ENCODE data around the gene TNFRSF25.
A peak's percentile ranks its signal among the peaks of the same experiment; 100 is the strongest.

Gene TNFRSF25

DNA sequence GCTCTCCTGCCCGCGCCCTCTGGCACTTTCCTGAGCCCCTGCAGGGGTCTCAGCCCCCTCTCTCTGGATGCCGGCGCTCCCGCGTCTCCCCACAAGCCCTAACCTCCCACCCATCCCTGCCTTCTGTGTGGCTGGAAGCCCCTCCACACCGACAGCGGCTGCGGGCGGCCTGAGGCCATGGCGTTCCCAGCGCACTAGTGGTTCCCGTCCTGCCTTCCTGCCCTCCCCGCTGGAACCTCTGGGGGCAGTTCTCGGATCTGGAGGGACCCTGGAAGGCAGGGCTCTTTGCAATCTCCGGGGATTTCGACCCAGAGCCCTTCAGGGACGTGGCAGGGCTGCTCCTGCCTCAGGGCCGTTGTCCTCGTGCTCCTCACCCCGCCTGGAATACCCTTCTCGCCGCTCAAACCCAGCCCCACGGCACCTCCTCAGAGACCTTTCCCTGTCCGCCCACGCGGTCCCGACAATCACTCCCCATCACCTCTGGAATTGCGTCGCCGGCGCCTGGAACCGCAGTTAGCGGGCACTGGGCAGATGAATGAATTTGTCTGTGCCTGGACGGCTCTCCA lies 41.9 kb downstream of the TNFRSF25 start:
- no peak for DNase-seq (ENCODE audit: low read depth in 1 of 2, low spot score in 1 of 2)
- in situ Hi-C loops (cut with HindIII; ENCODE audit: low pct_unique_long_range_greater_than_20kb, low sequenced_read_pairs): no loop called here
- TF ChIP-seq JUND (IDR thresholded peaks at IDR 0.05; ENCODE audit: low read depth): no peak

DNA sequence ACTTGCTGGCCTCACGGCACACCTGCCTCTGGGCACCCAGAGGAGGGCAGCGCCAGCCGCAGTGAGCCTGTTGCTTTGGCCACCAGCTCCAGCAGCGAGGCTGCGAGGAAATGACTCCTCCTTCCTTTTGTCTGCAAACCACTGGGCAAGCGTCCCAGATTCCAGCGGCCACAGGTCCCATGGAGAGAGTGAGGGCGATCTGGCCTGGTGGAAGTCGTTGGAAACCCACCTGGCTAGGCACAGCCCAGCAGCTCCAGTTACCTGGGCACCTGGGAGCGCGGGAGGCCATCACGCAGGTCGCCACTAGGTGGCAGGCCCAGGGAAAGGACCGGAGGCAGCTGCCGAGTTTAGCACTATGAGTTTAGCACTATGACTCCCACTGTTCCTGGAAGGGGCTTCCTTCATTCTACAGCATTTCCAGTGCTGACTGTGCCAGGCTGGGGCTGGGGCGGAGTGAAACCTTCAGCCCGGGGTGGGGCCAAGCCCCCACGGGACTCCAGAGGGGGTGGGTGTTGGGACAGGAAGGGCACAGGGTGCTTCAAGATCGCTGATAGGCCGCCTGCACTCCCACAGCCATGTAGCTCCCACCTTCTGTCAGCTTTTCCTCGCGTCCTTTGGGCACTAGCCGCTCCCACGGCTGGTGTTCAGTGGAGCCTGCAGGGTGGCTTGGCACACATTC lies 42.5 kb downstream of the TNFRSF25 start:
- in situ Hi-C loops (cut with HindIII; ENCODE audit: low pct_unique_long_range_greater_than_20kb, low sequenced_read_pairs): no loop called here
- TF ChIP-seq JUND (IDR thresholded peaks at IDR 0.05; ENCODE audit: low read depth): no peak
- peak; percentile 80 to 82 for DNase-seq (ENCODE audit: low read depth in 1 of 2, low spot score in 1 of 2)

DNA sequence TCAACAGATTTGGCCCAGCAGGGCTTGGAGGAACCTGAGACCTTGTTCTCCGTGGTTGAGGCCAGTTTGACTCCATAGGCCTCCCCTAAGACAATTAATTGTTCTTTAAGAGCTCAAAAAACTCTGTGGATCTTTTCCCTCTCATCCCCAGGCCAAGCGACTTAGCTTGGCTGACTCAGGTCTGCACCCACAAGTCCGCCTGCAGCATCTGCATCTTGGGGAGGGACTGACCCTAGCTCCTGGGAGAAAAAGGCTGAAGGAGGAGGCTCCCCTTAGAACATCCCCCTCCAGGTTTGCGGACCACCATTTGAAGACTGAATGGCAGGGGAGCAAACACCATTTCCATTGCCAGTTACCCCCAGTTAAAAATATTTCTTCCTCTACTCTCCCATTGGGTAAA lies 44.7 kb downstream of the TNFRSF25 start:
- no peak for TF ChIP-seq JUND (IDR thresholded peaks at IDR 0.05; ENCODE audit: low read depth)
- no peak for DNase-seq (ENCODE audit: low read depth in 1 of 2, low spot score in 1 of 2)
- in situ Hi-C loops (cut with HindIII; ENCODE audit: low pct_unique_long_range_greater_than_20kb, low sequenced_read_pairs): no loop called here

DNA sequence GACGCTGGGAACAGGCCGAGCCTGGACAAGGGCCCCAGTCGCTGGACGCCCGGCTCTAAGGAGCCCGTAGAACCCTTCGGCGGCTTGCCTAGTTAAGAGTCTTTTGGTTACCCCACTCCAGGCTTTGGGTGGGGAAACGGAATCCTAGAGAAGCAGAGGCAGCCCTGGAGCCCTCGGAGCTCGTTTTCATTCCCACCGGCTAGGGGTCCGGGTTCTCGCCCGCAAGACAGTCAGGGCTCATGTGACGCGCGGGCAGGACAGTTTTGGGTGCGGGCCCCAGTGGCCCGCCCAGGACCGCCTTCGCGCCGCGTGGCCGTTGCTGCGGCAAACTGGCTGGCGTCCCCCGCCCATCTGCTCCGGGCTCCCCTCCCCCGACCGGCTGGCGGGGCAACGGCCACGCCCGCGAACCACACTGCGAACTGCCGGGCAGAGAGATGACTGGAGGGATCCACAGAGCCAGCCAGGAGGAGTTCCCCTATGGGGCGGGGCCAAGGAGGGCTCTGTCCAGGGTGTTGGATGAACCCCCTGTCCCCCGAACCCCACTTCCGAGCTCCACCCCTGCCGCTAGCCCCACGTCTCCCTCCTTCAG lies 45.4 kb downstream of the TNFRSF25 start:
- DNase-seq (ENCODE audit: low read depth in 1 of 2, low spot score in 1 of 2): no peak
- in situ Hi-C loops (cut with HindIII; ENCODE audit: low pct_unique_long_range_greater_than_20kb, low sequenced_read_pairs): no loop called here

DNA sequence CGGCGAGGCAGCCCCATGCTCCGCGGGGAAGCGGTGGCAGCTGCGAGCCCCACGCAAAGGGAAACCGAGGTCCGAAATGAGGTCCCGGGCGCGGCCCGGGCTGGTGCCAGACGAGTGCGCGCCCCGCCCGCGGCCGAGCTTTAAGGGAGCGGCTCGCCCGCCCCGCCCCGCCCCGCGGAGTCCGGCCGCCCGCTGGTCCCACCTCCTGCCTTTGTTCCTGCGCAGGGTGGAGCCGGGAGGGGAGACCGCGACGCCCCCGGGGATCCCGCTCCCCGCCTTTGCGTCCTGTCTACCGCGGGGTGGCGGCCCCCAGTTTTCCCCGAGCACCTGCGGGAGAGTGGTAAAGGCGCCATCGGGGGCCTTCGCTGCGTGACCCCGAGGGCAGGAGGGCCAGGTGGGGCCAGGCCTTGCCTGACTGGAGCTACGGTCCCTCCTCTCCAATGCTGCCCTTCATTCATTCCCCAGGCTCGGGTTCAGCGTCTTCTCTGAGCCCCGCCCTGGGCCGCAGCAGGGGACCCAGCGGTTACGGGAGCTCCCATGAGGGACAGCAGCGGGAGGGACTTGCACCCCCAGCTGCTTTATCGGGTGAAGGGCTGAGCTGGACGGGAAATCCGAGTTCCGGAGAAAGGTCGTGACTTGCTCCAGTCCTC lies 46.0 kb downstream of the TNFRSF25 start, which contains the start of gene HES2:
Gene HES2, minus strand, starts transcription at position 116 of the 650 bp plus-strand sequence. Its CDS starts 99 bp downstream, at position 17.
- DNase-seq (ENCODE audit: low read depth in 1 of 2, low spot score in 1 of 2): peak; percentile 65 to 85
- no peak for TF ChIP-seq JUND (IDR thresholded peaks at IDR 0.05; ENCODE audit: low read depth)
- in situ Hi-C loops (cut with HindIII; ENCODE audit: low pct_unique_long_range_greater_than_20kb, low sequenced_read_pairs): no loop called here

More for the DNA sequence above, 45.4 kb downstream of the TNFRSF25 start:
- TF ChIP-seq JUND (IDR thresholded peaks at IDR 0.05; ENCODE audit: low read depth): no peak

DNA sequence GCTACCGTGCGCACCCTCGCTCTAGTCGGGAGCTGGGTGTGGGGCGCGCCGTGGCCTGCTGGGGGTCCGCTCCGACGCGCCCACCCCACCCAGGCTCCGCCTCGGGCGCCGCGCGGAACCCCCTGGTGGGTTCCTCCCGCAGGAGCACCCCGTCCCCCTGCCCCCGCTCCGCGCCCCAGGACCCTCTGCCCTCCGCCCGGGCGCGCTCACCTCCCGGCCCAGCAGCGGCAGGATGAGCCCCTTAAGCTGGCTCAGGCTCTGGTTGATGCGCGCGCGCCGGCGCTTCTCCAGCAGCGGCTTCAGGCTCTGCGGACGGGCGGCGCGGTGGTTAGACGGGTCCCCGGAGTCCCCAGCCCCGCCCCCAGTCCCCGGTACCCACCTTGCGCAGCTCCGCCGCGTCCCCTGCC lies 46.6 kb downstream of the TNFRSF25 start:
- DNase-seq (ENCODE audit: low read depth in 1 of 2, low spot score in 1 of 2): no peak
- TF ChIP-seq JUND (IDR thresholded peaks at IDR 0.05; ENCODE audit: low read depth): no peak
- in situ Hi-C loops (cut with HindIII; ENCODE audit: low pct_unique_long_range_greater_than_20kb, low sequenced_read_pairs): no loop called here

DNA sequence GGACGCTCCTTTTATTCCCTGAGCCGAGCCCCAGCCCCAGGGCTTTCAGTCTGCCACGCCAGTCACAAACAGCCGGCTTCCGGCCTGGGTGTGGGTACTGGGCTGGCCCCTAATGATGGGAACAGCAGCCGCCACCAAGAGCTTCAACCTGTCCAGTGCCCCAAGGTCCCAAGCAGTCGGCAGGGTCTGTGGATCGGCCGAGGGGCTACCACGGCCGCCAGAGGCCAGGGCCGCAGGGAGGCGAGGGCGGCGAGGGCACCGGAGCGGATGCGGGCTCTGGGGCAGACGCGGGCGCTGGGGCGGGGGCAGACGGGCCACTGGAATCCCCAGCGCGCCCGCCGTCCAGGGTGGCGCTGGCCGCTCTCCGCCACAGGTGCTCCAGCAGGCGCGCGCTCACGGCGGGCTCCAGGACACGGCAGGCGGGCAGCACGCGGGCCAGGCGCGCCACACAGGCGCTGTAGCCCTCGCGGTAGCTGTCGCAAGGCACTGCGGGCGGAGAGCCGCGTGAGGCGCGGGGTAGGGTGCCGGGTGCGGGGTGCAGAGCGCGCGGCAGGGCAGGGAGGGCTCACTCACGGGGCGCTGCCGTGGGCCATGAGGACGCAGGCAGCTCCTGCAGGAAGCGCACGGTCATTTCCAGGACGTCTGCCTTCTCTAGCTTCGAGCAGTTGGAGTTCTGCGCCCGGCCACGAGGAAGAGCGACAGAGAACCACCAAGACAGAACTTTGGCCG lies 47.1 kb downstream of the TNFRSF25 start:
- DNase-seq (ENCODE audit: low read depth in 1 of 2, low spot score in 1 of 2): no peak
- in situ Hi-C loops (cut with HindIII; ENCODE audit: low pct_unique_long_range_greater_than_20kb, low sequenced_read_pairs): no loop called here
- TF ChIP-seq JUND (IDR thresholded peaks at IDR 0.05; ENCODE audit: low read depth): no peak

DNA sequence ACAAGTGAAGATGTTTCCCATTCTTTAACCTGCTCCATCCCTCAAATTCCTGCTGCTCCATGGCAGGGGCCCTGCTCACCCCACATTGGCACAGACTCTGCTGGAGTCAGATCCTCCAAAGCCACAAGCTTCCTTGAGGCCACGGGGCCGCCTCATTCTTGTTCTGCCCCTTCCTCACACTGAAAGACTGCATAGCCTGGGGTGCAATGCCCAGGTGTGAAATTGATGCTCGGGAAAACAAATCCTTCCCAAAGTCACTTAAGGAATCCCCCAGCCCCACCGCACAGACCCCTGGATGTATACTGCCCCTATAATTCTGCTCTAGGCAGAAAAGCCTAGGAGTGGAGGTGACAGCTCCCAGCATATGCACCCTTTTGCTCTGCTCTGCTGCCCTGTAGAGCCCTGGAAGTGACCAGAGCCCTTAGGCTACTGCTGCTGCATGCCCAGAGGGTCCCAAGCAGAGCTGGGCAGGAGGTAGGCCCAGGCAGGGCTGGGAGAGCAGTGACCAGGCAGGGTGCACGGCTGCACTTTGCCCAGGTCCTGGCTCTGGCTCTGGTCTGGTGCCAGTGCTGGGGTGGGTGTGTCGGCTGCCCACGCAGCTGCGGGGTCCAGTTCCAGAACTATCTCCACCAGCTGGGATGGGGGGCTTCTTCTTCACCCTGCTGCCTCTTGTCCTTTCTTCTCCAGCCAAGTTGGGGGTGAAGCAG lies 47.9 kb downstream of the TNFRSF25 start:
- TF ChIP-seq JUND (IDR thresholded peaks at IDR 0.05; ENCODE audit: low read depth): no peak
- in situ Hi-C loops (cut with HindIII; ENCODE audit: low pct_unique_long_range_greater_than_20kb, low sequenced_read_pairs): no loop called here
- DNase-seq (ENCODE audit: low read depth in 1 of 2, low spot score in 1 of 2): no peak

DNA sequence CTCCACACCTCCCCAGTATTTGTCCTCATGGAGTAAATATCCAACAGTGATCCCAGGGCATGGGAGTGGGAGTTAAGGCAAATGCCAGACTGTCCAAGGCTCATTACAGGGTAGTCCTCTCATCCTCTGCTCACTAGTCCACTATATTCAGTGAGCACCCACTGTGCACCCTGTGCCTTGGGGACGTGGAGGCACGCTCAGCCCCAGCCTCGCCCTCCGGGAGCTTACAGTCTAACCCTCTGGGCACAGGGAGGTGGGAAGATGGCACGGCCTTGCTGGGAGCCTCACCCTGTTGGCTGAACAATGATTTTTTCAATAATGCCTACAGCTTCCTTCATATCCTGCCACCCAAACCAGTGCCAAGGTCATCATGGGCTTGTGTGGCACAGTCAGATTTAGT lies 49.1 kb downstream of the TNFRSF25 start:
- in situ Hi-C loops (cut with HindIII; ENCODE audit: low pct_unique_long_range_greater_than_20kb, low sequenced_read_pairs): no loop called here
- no peak for TF ChIP-seq JUND (IDR thresholded peaks at IDR 0.05; ENCODE audit: low read depth)
- no peak for DNase-seq (ENCODE audit: low read depth in 1 of 2, low spot score in 1 of 2)

DNA sequence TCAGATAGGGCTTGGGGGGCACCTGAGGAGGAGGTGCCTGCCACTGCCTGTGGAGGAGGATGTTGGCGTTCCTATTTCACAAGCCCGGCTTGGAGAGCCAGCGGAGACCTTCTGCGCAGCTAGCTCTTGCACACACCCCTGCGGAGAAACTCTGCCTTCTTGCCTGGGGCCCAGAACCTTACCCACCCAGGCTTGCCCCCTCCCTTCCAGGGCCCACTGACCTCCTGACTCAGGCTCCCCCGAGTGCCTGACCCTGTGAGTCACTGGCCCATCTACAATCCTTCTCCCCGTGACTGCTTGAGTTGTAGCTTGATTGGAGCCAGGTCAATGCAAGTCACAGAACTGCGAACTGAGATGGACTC lies 49.7 kb downstream of the TNFRSF25 start:
- in situ Hi-C loops (cut with HindIII; ENCODE audit: low pct_unique_long_range_greater_than_20kb, low sequenced_read_pairs): no loop called here
- no peak for TF ChIP-seq JUND (IDR thresholded peaks at IDR 0.05; ENCODE audit: low read depth)
- no peak for DNase-seq (ENCODE audit: low read depth in 1 of 2, low spot score in 1 of 2)

DNA sequence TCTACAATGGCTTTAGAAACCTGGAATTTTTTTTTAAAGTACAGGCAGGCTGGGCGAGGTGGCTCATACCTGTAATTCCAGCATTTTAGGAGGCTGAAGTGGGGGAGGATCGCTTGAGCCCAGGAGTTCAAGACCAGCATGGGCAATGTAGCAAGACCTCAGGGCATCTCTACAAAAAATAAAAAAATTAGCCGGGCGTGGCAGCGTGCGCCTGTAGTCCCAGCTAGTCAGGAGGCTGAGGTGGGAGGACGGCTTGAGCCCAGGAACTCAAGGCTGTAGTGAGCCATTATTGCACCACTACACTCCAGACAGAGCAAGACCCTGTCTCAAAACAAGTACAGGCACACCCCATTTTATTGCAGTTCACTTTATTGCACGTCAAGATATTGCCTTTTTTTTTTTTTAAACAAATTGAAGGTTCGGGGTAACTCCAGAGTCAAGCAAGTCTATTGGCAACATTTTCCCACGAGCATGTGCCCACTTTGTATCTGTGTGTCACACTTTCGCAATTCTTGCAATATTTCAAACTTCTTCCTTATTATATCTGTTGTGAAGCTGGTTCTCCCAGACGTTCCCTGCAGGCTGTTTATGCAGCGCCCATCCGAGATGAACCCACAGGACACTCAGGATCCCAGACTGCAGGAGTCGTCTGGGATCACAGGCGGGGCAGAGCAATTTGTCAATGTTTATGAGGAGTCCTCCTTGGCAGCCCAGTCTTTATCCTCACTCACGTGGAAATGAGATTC lies 50.9 kb downstream of the TNFRSF25 start:
- no peak for TF ChIP-seq JUND (IDR thresholded peaks at IDR 0.05; ENCODE audit: low read depth)
- in situ Hi-C loops (cut with HindIII; ENCODE audit: low pct_unique_long_range_greater_than_20kb, low sequenced_read_pairs): no loop called here
- DNase-seq (ENCODE audit: low read depth in 1 of 2, low spot score in 1 of 2): no peak

Data from T47D (cell line).